Spleen (tissue), 7 donors: ENCODE data around the gene XPNPEP2.

Experiments used
- CTCF ChIP-seq, 11 experiments: fragments of 200-600 bp in 7 of 11; fragments of 450-650 bp in 4 of 11; sonication (generic) in 4 of 11; IDR thresholded peaks in 8 of 11; conservative IDR thresholded peaks in 3 of 11; 1 replicate in 7 of 11; 2 replicates in 4 of 11; pipeline versions ENCODE4 v1.4.0 to v1.8.0; 2016 to 2021; ENCODE audit warnings: antibody characterized with exemption in 11 of 11, inconsistent platforms in 4 of 11, mild to moderate bottlenecking in 1 of 11
- POLR2AphosphoS5 ChIP-seq, 3 donors: sonication (generic); formaldehyde crosslinking; IDR thresholded peaks; one replicate each; pipeline ENCODE4 v1.5.1; 2017; ENCODE audit warnings: antibody characterized with exemption in 3 of 3
- donor health status: DM: no; HTN: no; CAD: no; lungs with moderate emphysema.
- donor health status: DM: no; HTN: no; CAD: no.
- donor health status: DM: no; HTN: no; CAD: no.

- TF ChIP-seq CTCF (IDR thresholded peaks at IDR 0.05 in 8 of 11, conservative IDR thresholded peaks at IDR 0.05 in 3 of 11) (no peak), POLR2AphosphoS5 (IDR thresholded peaks at IDR 0.05) (no peak)
Measured at GRCh38 chrX:129768586-129769466, 30.0 kb downstream of the XPNPEP2 start.
